ENCODE data around the gene TBC1D22A.

Gene TBC1D22A

DNA sequence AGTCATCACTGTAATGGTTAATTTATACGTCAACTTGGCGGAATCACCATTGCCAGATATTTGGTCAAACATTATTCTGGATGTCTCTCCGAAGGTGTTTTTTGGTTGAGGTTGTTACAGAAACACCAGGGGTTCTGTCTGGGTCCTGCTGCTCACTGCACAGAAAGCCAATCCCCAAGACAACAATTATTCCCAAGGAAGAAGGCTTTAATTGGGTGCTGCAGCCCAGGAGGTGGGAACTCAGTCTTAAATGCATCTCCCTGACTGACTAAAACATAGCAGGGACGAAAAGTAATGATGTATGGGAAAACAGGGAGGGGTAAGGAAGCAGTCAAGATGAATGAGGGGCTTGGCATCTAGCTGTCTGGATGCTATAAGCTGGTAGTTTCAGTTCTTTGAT lies 331.3 kb downstream of the TBC1D22A start:
- TF ChIP-seq, protein P1, sequence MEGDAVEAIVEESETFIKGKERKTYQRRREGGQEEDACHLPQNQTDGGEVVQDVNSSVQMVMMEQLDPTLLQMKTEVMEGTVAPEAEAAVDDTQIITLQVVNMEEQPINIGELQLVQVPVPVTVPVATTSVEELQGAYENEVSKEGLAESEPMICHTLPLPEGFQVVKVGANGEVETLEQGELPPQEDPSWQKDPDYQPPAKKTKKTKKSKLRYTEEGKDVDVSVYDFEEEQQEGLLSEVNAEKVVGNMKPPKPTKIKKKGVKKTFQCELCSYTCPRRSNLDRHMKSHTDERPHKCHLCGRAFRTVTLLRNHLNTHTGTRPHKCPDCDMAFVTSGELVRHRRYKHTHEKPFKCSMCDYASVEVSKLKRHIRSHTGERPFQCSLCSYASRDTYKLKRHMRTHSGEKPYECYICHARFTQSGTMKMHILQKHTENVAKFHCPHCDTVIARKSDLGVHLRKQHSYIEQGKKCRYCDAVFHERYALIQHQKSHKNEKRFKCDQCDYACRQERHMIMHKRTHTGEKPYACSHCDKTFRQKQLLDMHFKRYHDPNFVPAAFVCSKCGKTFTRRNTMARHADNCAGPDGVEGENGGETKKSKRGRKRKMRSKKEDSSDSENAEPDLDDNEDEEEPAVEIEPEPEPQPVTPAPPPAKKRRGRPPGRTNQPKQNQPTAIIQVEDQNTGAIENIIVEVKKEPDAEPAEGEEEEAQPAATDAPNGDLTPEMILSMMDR (IDR thresholded peaks at IDR 0.05) = no peak

GRCh38 chr22:47094861-47095330 lies 332.4 kb downstream of the TBC1D22A start:
- TF ChIP-seq, protein P1 (IDR thresholded peaks at IDR 0.05) = no peak

- TF ChIP-seq, protein P1 (IDR thresholded peaks at IDR 0.05) = no peak
Measured at GRCh38 chr22:47095395-47096122, 333.1 kb downstream of the TBC1D22A start.

GRCh38 chr22:47098121-47098520 lies 335.7 kb downstream of the TBC1D22A start:
- TF ChIP-seq, protein P1 (IDR thresholded peaks at IDR 0.05) = no peak

GRCh38 chr22:47098554-47098953 lies 336.1 kb downstream of the TBC1D22A start:
- TF ChIP-seq, protein P1 (IDR thresholded peaks at IDR 0.05) = no peak

- TF ChIP-seq, protein P1 (IDR thresholded peaks at IDR 0.05) = no peak
Measured at GRCh38 chr22:47100019-47100418, 337.6 kb downstream of the TBC1D22A start.

- TF ChIP-seq, protein P1 (IDR thresholded peaks at IDR 0.05) = no peak
Measured at GRCh38 chr22:47100646-47101200, 338.3 kb downstream of the TBC1D22A start.
